GM18951 (cell line): ENCODE results near the gene FZR1.

Experiments used
- POLR2A ChIP-seq: IDR thresholded peaks from 4 replicates; pipeline ENCODE4 v1.6.1; 2011; ENCODE audit warnings: mild to moderate bottlenecking; ENCODE audit not compliant: insufficient read length, insufficient read depth; ENCODE audit errors: extremely low read depth
- in situ Hi-C: fragments of 300-500 bp; cut with MboI; formaldehyde crosslinking; loops from one replicate; pipeline ENCODE4 v1.12.0; 2022; ENCODE audit warnings: low sequenced_read_pairs, mixed read lengths, inconsistent platforms; ENCODE audit not compliant: unreplicated experiment

FZR1 gene

GRCh38 chr19:3479177-3479833 lies 26.8 kb upstream of the FZR1 start:
- in situ Hi-C loops: no loop called here
- TF ChIP-seq POLR2A: no peak

GRCh38 chr19:3479834-3480215 lies 26.3 kb upstream of the FZR1 start:
- no peak for TF ChIP-seq POLR2A
- in situ Hi-C loops: no loop called here

GRCh38 chr19:3480383-3481091 lies 25.6 kb upstream of the FZR1 start, which contains the start of gene SMIM24:
TSS of gene SMIM24 (minus strand) at chr19:3480525. CDS start at chr19:3480463, 62 bp downstream.
- in situ Hi-C loops: no loop called here
- TF ChIP-seq POLR2A: no peak

- in situ Hi-C loops: no loop called here
- no peak for TF ChIP-seq POLR2A
Observed at GRCh38 chr19:3481241-3482090, 24.6 kb upstream of the FZR1 start.

GRCh38 chr19:3482507-3483225 lies 23.4 kb upstream of the FZR1 start:
- no peak for TF ChIP-seq POLR2A
- in situ Hi-C loops: no loop called here

- no peak for TF ChIP-seq POLR2A
- in situ Hi-C loops: no loop called here
Observed at GRCh38 chr19:3483226-3483628, 22.9 kb upstream of the FZR1 start, which contains the start of gene SMIM44. TSS of gene SMIM44 (minus strand) at chr19:3483441. CDS start at chr19:3483403, 38 bp downstream.

GRCh38 chr19:3491396-3492119 lies 14.6 kb upstream of the FZR1 start:
- in situ Hi-C loops: no loop called here
- TF ChIP-seq POLR2A: no peak

- TF ChIP-seq POLR2A: no peak
- in situ Hi-C loops: no loop called here
Observed at GRCh38 chr19:3492131-3492839, 13.8 kb upstream of the FZR1 start.

- TF ChIP-seq POLR2A: no peak
- in situ Hi-C loops: no loop called here
Observed at GRCh38 chr19:3492919-3493318, 13.2 kb upstream of the FZR1 start.

GRCh38 chr19:3493651-3494050 lies 12.5 kb upstream of the FZR1 start:
- TF ChIP-seq POLR2A: no peak
- in situ Hi-C loops: no loop called here

GRCh38 chr19:3494051-3494450 lies 12.1 kb upstream of the FZR1 start:
- no peak for TF ChIP-seq POLR2A
- in situ Hi-C loops: no loop called here

GRCh38 chr19:3494559-3494958 lies 11.6 kb upstream of the FZR1 start:
- no peak for TF ChIP-seq POLR2A
- in situ Hi-C loops: no loop called here
